Muscle of back (tissue), 13 donors: ENCODE results near the gene RIN2. TPM values are rescaled to one million over a fixed set of nuclear protein-coding genes. Genes with fewer than 3 reads are reported as not detected.
A peak's percentile ranks its signal among the peaks of the same experiment; 100 is the strongest.

Source experiments
- DNase-seq, 3 donors: peaks; one replicate each; pipeline versions ENCODE4 v3.0.0 to v3.0.0-alpha.2; 2013
- long read RNA-seq, 9 donors: transcript quantifications; one replicate each; lab custom pipeline, GENCODE V29; 2026
- polyA plus RNA-seq, 10 donors: library from polyadenylated mRNA; unstranded; fragments of 120-200 nt; gene quantifications; one replicate each; pipeline ENCODE4 v1.2.1, GENCODE V29; 2013; ENCODE audit not compliant: insufficient read length in 10 of 10

The RIN2 gene, protein sequence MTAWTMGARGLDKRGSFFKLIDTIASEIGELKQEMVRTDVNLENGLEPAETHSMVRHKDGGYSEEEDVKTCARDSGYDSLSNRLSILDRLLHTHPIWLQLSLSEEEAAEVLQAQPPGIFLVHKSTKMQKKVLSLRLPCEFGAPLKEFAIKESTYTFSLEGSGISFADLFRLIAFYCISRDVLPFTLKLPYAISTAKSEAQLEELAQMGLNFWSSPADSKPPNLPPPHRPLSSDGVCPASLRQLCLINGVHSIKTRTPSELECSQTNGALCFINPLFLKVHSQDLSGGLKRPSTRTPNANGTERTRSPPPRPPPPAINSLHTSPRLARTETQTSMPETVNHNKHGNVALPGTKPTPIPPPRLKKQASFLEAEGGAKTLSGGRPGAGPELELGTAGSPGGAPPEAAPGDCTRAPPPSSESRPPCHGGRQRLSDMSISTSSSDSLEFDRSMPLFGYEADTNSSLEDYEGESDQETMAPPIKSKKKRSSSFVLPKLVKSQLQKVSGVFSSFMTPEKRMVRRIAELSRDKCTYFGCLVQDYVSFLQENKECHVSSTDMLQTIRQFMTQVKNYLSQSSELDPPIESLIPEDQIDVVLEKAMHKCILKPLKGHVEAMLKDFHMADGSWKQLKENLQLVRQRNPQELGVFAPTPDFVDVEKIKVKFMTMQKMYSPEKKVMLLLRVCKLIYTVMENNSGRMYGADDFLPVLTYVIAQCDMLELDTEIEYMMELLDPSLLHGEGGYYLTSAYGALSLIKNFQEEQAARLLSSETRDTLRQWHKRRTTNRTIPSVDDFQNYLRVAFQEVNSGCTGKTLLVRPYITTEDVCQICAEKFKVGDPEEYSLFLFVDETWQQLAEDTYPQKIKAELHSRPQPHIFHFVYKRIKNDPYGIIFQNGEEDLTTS
- polyA plus RNA-seq, result 10 to 100 TPM; 20.6 to 27.9 (median 24.6) TPM
- long read RNA-seq, donor 1, full-length matches to known transcripts, result 1 of 7 reads
- long read RNA-seq, donor 1, partial matches to known transcripts, result 6 of 7 reads
- long read RNA-seq, donor 1, other reads (novel, unspliced or antisense), result 0 of 7 reads
- long read RNA-seq, donor 2, result 0 reads
- long read RNA-seq, donor 3, result 0 reads
- long read RNA-seq, donor 4, result 0 reads
- long read RNA-seq, donor 5, result 0 reads
- long read RNA-seq, donor 6, result 0 reads
- long read RNA-seq, donor 7, partial matches to known transcripts, result 0 of 1 reads
- long read RNA-seq, donor 7, other reads (novel, unspliced or antisense), result 0 of 1 reads
- long read RNA-seq, donor 8, result 0 reads
- long read RNA-seq, donor 9, result 0 reads

DNA sequence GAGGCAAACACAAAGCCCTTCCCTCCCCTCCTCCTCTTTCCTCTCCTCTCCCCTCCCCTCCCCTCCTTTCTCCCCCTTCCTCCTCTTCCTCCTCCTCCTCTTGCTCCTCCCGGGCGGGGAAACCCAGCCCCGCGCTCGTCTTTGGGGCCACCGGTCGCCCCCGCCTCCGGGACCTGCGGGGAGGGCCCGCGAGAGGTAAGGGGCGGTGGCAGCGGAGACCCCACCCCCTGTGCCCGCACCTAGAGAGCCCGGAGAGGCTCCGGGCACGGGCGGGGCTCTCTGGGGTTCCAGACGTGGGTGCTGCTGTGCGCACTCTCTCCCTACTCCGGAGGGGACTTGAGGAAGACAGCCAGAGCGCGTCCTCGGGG, at the start of gene RIN2:
Gene RIN2, plus strand, starts transcription at position 126 of the 368 bp plus-strand sequence. CDS start 131,344 bp downstream, outside the sequence.
- peak in 1 of 3 donors; percentile 87 for DNase-seq

DNA sequence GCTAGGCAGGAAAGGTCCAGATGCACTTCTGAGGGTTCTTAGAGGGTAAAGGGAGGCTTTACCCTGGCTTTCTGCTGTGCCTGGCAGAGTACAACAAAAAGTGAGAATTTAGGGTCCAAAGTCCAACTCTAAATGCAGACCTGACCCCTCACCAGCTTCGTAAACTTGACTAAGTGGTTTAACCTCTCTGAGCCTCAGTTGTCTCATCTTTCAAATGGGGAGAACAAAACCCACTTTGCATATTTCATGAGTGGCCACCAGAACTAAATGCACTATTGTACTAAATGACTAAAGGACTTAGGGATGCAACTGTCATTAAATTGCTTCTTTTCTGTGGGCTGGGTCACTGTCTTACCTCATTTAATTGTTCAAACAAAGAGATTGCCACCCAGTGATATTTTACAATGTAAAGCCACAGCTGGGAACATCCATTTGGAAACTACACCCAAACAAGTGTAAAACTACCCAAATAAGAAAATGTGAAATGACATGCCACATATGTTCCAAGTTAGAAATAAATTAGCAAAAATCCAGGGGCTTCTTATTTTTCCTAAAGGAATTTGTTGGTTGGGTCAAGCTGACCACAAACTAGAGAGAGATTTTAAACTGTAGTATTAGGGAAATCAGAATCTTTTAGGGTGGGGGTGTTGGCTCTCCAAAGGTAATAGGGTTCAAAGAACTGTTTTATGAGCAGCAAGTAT, 48.3 kb upstream of the RIN2 start:
- no peak for DNase-seq

DNA sequence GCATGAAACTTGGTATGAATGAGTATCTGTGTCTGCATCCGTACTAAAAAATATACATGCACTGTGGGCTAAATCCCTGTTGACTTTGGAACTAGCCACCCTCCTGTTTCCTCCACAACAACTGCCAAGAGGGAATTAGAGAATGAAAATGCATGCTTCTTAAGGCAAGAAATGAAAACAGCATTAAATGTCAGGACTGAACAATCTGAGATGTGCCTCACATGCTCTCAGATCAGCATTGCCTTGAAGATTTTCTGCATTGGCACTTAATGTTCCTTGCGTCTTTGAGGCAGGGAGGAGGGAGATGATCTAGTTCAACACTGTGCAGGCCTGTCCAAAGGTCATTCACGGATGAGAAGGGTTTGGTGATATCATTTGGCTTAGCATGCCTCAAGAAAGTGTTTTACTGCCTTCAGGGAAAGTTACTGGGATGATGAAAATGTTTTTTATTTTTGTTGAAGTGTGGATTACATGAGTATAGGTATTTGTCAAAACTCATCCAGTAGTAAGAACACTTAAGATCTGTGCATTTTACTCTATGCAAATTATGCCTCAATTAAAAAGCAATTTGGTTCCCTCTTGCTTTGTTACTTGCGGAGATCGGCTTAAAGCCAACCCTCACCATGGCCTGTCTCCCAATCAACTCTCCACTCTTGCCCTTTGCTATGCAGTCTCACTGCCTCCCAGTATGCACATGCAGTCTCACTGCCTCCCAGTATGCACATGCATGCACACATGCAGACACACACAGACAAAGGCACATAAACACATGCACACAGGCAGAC, 47.5 kb upstream of the RIN2 start:
- peak in 1 of 3 donors; percentile 54 for DNase-seq

- DNase-seq, result no peak
Measured at GRCh38 chr20:19711126-19711525, 46.9 kb upstream of the RIN2 start.

DNA sequence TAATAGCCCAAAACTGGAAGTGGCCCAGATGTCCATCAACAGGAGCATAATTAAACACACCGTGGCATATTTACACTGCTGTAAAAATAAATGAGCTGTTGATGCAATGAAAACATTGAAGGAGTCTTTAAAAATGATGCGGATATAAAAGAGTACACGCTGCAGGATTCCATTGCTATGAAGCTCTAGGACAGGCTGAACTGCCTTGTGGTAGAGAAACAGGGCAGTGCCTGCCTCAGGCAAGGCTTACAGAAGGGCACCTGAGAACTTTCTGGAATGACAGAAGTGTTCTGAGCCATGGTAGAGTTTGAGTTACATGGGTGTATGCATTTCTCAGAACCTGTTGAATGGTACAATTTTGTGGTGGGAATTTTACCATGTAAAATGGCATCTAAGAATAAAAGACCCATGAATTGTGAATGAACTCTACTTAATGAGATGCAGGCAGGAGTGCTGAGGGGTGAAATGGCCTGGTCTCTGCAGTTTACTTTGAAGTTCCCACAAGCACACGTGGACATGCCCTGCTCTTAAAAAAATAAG, 45.3 kb upstream of the RIN2 start:
- no peak for DNase-seq

GRCh38 chr20:19713822-19714578, 44.1 kb upstream of the RIN2 start:
- DNase-seq, result no peak

GRCh38 chr20:19714579-19714840, 43.5 kb upstream of the RIN2 start:
- DNase-seq, result no peak

- no peak for DNase-seq
Measured at GRCh38 chr20:19715986-19716385, 42.1 kb upstream of the RIN2 start.

- DNase-seq, result no peak
Measured at GRCh38 chr20:19718880-19719279, 39.2 kb upstream of the RIN2 start.

GRCh38 chr20:19720991-19721390, 37.1 kb upstream of the RIN2 start:
- no peak for DNase-seq

GRCh38 chr20:19723051-19723450, 35.0 kb upstream of the RIN2 start:
- no peak for DNase-seq

DNA sequence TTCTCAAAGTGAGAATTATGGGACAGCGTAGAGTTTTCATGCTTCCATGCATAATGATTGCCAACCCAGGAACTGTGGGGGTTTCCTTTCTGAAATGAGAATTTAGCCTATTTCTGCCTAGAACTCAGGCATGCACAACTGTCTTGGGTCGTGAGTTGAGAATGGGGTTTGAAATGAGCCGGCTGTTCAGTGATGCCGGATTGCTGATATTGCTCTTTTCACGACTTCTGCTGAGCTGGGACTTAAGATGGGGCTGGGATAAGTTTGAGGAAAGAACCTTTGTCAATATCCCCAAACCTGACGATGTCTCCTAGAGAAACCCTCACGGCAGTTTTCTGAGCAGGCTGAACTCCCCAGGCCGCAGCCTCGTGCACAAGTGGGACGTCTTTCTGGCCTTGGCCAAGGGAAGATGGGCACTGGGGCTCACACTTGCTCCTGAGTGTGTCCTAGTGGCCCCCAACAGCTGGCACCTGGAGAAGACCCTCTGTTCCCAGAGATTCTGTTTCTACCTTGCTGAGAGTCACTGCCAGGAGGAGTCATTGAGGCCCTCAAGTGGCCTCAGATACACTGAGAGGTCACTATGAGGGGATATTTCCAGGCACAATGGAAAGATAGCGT, 34.1 kb upstream of the RIN2 start:
- no peak for DNase-seq

DNA sequence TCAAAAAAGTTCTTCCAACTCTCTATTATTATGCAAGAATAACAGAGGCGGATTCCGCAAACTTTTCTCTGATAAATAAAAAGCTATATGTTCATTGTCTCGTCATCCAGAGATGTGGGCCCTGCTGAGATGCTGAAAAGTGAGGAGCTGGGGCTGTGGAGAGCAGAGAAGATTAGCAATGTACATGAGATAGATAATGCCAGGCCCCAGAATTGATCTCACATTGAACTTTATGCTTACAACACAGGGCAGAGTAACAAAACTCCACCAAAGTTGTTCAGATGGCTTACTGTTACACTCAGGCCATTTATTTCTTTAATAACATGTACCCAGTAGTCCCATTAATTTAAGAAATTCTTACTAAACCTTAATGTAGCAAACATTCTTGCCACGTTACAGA, 32.7 kb upstream of the RIN2 start:
- peak in 1 of 3 donors; percentile 16 for DNase-seq

DNA sequence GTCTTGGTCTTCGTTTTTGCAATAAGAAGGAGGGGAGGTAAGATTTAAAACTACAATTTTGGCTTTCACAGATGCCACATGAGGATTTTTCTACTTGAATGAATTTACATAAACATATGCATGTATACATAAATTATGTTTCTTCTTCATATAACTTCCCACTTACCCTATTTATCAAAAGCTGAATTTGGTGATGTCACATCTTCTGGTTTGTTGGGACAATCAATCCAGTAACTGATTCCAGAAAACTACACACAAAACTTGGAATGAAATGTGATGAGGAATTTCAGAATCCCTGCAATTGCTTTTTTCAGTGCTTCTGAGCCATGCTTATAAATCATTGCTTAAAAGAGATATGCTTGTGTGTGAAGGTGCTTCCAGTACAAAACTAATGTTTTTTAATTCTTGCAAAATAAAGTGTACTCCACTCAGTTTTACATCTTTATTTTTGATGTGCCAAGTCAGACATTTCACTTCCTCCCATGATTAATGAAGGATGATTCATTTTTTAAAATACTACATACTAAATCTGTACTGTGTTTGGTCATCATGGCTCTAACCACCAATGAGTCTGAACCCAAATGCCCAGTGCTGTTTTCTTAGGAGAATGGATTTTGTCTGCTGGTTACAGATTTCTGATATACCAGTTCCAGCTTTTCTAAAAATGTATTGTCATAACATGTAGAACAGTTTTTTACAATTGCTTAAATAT, 32.1 kb upstream of the RIN2 start:
- DNase-seq, result peak in 1 of 3 donors; percentile 44

GRCh38 chr20:19727251-19727847, 30.7 kb upstream of the RIN2 start:
- no peak for DNase-seq

DNA sequence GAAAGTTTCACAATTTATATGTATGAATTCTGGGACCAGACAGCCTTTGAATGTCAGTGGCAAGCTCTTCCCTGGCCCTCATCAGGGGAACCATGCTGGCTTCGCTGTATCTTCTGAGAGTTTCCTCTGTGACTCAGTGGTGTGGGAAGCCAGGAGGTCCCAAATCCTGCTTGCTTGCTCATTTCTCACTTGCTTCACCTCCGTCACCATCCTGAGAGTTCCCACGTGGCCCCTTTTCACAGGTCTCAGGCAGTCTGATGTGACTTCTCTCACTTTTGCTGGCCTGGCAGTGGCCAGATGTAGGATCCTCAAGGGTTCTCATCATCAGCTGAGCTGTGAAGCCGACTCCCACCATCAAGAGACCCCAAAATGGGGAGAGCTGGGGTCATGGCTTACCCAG, 28.4 kb upstream of the RIN2 start:
- DNase-seq, result no peak

GRCh38 chr20:19730706-19731105, 27.4 kb upstream of the RIN2 start:
- DNase-seq, result no peak

GRCh38 chr20:19734811-19735210, 23.2 kb upstream of the RIN2 start:
- no peak for DNase-seq
